Stimulated activated CD8-positive, alpha-beta memory T cell treated with anti-CD3 and anti-CD28 coated beads, Interleukin-12 subunit alpha, Interleukin-12 subunit beta, amount 100 ng/mL, for 4 hours (primary cell): ENCODE results near the gene CDK19.
"Not testable (repeated sequence)": the region's sequence is repeated elsewhere in the genome, so short reads cannot be mapped to it uniquely, and the experiment has no call there.

Experiments
- DNase-seq: peaks from one replicate; pipeline ENCODE4 v3.0.0-alpha.2; 2020; ENCODE audit warnings: low read depth

Gene CDK19

DNA sequence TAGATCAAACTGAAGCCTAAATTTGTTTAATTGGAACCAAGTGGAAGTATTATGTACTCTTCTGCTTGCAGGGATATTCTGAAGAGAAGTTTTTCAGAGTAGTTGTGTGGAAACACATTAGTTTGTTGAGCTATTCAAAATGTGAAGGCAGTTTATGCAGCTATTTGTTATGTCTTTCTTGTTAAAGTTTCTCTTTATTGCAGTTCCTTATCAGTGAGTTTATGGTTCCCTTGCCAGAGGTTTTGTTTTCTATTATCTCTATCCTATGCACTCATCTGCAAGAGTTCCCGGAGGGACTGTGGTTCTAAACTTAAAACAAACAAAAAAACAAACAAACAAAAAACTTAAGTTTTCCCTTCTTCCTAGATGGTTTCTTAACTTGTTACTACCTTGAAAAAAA is 195.2 kb downstream of the CDK19 start:
- DNase-seq = no peak

DNA sequence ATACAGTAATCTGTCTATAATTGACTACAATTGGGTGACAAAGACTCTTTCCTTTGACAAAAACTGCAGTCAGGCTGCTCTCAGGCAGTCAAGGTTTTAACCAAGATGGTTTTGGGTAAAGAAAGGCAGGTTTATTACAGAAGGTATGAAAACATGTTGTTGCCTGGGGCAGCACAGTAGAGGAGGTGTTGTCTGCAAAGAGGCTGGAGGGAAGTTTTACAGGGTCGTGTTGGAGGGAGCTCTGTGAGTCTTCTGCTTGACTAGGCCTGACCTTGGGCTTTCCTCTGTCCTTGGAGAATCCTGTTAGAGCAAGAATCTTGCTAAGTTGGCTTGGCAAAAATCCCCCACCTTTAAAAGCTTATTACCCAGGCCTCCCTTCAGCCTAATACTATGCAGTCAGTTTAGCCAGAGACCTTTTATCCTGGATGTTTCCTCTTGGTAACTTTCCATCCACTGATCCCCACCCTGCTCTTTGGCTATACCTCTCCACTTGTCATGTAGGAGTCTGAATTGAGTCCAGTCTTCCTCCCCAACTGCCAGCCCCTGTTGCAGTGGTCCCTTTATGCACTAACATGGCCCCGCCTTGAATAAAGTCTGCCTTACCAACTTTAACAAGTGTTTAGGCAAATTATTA is 195.9 kb downstream of the CDK19 start:
- no peak for DNase-seq

DNA sequence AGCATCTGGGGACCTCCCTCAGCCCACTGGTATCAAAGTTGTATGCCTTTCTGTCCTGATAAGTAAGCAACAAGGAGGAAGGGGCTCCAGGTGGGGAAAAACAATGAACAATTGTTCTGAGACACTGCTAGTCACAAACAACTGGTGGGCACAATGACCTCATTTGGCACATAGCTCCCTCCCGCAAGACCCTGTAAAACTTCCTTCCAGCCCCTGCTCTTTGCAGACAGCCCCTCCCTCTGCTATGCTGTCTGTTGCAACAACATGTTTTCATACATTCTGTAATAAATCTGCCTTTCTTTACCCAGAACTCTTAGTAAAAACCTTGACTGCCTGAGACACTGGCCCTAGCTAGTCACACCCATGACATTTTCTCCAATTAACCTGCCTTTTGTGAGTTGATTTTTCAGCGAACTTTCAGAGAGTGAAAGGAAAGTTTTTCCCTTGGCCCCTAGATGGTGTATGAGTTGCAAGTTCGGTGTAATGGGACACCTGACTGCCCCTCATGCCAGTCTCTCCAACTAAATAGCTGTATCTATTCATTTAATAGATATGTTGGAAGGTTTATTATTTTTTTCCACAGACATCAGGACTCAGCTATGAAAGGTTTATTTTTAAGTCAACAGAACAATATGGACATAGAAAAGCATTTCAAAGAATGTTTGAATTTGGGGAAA is 196.5 kb downstream of the CDK19 start:
- no peak for DNase-seq

DNA sequence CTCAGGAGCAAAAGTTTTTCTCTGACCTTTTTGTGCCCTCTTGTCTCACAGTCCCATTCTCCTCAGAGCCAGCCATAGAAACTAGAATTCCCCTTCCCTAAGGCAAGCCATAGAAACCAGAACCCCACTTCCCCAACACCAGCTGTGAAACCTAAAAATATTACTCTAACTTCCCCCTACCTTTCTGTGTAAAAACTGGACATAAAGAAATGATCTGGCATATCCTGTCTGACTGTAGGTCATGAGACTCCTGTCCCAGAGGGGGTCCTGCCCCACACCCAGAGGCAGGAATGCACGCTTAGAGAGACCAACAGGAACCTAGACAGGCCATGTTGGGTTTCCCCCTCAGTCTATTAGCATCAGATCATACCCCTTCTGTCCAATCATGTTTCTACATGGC is 198.2 kb downstream of the CDK19 start:
- DNase-seq = no peak

DNA sequence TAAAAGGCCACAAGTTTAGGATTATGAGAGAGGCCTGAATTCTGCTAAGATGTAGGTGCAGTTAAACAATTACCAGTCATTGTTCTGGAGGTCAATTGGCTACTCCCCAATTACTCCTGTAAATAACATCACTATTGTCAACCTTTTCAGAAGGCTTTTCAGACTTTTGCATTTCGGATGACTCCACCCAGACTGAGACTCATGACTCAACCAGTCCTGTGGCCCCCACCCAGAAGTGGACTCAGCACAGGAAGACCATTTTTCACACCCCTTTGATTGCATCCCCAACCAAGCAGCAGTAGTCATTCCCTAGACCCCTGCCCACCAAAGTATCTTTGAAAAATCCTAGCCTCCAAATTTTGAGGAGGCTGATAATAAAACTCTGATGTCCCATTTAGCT is 199.5 kb downstream of the CDK19 start:
- DNase-seq = no peak

DNA sequence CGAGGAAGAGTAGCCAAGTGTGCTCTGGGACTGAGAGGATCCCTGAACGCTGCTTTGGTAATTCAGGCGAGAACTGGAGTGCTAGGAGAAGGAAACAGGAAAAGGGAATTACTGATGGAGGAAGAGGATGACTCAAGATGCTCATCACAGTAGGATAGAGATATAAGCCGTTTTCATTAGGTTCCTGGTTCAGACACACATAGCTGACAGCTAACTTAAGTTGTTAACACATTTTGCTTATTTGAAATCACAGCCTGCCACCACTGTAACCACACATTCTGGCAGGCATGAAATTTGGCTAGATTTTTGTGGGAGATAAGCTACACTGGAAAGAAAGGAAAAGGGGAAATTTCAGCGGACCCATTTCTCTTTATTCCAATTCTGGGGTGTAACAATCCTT is 200.7 kb downstream of the CDK19 start:
- DNase-seq = no peak

DNA sequence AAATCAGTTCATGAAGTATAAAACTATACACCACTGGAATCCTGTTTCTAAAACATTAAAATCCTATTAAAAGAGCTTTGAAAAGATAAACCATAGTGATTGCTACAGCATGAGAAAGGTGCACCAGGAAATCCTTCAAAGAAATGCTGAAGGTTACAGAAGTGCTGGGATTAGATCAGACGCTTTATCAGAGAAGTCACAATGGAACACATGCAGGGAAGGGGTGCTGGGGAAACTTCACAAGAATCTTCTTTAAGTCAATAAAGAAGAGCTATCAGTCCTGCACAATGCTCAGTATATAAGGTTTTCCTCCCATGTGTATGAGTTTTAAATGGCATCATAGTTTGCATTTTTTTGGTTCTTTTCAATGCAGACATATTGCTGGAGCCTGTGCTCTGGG is 201.2 kb downstream of the CDK19 start:
- DNase-seq = no peak

DNA sequence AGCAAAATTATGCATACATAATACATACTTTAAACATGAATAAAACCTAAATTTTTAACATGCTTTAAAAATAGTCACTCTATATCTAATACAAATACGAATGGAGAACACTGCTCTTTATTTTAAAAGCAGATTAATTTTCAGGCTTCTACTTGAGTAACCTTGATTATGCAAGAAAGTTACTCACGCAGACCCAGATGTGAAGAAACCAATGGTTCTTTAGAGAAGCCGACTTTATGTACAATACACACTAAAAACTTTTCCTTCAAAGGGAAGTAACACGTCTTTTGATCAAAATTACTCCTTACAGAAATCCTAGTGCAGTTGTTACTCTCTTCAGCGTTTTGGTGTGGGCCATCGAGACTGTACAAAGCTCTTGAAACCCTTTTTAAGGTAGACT is 201.9 kb downstream of the CDK19 start:
- DNase-seq = no peak

DNA sequence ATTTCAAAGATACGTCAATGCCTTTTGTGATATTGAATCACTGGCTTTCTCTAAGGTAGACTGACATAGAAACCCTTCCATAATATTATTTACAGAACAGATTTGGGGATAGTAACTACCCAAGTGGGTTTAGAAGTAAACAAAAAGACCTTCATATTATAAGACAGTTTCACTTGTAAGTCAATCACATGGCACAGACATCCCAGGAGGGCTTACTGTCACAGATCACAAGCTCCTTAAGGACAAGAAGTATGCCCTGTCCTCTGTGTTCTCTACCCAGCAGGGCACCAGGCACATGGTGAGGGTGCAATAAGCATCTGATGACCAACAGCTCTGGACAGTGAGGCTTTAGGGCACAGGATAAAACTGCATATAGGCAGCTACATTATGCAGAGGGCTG is 203.0 kb downstream of the CDK19 start:
- no peak for DNase-seq

DNA sequence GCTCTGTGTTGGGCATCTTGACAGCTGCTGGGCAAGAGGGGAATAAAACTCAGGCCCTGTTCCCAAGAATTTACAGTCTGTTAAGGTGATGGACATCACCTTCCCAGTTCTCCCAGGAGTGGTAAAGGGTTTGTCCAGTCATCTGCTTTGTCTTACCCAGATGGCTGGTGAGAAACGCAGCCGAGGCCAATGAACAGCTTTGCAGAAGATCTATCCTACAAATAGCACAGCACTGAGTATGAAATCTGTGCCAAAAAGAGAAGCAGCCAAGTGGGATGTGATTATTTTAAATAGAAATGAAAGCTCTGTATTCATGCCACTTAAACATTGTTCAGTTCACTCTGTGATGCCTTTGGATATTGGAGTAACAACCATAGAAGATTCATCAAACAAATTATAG is 206.2 kb downstream of the CDK19 start:
- no peak for DNase-seq

DNA sequence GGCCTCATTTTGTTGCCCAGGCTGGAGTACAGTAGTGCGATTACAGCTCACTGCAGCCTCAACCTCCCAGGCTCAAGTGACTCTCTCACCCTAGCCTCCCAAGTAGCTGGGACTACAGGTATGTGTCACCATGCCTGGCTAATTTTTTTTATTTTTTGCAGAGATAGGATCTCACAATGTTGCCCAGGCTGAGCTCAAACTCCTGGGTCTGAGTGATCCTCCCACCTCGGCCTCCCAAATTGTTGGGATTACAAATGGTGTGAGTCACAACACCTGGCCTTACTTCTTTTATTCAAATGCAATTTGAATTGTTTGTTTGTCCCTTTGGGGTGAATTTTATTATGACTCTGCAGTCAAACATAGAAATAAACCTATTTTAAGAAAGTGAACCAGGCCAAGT is 207.1 kb downstream of the CDK19 start:
- DNase-seq = no peak

DNA sequence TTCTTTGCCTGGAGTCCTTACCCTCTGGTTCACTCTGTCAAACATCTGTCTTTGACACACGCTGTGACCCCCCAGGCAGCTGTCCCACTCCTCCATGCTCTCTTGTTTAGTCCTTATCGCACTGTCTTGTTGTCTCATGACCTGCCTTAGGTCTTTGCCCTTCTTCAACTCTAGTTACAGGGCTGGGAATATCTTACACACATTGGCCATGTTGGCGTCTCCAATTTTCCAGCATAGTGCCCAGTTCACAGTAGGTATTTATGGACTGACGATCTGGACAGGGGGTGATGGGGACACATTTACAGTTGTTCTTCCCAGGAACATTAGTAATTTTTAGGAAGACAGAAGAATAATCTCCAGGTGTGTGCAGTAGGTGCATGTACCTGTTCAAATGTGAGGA is 209.1 kb downstream of the CDK19 start:
- DNase-seq = no peak

DNA sequence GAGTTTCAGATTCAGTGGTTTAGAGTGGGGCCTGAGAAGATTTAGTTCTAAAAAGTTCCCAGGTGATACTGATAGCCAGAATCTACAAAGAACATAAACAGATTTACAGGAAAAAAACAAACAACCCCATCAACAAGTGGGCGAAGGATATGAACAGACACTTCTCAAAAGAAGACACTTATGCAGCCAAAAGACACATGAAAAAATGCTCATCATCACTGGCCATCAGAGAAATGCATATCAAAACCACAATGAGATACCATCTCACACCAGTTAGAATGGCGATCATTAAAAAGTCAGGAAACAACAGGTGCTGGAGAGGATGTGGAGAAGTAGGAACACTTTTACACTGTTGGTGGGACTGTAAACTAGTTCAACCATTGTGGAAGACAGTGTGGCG is 214.6 kb downstream of the CDK19 start:
- DNase-seq = not testable (repeated sequence)

DNA sequence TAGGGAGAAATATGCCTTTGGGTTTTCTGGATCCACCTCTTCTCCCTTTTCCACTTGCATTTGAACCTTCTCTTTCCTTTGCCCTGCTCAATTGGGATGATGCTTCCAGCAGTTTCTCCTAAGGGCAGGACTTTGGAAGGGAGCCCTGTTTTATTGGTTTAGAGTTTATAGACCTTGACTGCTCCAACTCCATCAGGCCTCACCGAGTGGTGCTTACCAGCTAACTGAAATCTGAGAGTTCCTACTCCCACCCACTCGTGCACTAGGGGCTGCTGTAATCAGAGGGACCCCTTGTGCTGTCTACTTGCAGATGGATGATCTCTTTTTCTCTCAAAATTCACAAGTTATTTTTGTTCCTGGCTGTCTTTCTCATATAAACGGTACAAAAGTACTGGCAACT is 217.5 kb downstream of the CDK19 start:
- DNase-seq = no peak

DNA sequence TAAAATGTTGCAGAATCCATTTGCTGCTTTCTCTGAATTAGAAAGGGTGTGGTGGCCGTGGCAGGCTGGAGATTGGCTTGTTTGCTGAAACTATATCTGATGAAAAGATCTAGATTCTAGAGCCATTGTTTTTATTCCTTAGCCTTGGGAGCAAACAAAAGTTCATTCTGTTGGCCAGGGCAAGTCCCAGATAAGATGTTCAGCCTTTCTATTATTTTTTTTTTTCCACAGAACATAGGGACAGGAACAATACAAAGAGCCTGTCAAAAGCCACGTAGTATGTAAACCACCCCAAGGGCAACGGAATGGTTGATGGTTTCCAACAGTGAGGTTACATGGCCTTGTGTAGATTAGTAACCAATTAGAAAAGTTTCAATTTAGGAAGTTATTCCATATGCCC is 218.9 kb downstream of the CDK19 start:
- no peak for DNase-seq

DNA sequence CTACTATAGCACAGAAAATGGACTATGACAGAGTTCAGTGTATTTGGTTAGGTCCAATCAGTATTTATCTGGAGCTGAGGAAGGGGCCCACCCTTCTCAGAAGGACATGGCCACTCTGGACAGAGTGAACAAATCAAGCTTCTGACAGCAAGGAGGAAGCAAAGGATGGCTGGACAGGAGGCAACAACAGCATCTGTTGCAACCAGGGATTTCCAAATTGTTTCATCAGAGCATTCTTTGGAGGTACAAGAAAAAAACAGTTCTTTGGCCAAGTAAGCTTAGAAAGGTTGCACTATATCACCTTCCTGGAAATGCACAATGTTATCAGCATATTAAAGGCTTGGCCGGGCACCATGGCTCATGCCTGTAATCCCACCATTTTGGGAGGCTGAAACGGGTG is 220.2 kb downstream of the CDK19 start:
- DNase-seq = no peak

DNA sequence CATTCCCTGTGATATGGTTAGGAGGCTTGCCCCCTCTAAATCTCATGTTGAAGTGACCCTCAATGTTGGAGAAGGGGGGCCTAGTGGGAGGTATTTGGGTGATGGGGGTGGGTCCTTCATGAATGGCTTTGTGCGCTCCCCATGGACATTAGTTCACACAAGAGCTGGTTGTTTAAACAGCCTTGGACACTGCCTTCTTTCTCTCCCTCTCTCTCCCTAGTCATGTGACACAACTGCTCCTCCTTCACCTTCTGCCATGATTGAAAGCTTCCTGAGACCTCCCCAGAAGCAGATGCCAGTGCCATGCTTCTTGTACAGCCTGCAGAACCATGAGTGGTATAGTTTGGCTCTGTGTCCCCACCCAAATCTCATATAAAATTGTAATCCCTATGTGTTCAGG is 221.6 kb downstream of the CDK19 start:
- no peak for DNase-seq

DNA sequence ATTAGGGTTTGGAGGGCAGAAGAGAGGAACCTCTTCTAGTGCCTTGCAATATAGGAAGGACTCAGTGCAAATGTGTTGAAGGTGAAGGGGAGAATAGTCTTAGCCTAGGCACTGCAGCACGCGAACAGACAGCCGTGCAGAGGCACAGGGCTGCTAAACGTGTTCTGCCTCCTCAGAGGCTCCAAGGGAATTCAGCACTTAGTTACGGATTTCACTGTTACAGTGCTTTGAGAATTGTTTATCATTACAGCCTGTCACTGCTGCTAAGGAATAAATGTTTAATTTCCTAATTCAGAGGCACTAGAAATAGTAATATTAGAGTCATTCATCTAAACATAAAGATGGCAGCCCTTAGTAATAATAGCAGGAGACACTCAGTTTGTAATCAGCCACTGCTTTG is 222.5 kb downstream of the CDK19 start:
- no peak for DNase-seq

DNA sequence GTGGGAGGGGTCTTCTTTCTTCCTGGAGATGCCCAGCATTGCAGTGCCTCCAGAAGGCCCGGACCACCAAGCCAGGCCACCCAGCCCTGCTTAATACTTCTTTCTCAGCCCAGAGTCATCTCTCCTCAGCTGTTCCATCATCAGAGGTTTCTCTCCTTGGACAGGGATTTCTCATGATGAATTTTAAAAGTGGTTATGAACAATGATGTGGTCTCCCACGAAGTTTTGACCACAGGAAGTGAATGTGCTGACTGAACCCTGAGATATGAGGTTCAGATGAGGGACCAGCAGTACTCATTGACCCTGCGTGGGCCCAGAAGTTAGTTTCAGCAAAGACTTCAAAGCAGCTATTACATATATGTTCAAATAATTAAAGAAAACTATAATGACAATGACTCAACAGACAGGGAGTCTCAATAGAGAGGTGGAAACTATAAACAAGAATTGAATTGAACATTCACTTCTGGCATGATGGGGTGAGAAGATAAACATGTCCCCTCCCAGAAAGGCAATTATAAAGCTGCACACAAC is 224.4 kb downstream of the CDK19 start:
- no peak for DNase-seq

DNA sequence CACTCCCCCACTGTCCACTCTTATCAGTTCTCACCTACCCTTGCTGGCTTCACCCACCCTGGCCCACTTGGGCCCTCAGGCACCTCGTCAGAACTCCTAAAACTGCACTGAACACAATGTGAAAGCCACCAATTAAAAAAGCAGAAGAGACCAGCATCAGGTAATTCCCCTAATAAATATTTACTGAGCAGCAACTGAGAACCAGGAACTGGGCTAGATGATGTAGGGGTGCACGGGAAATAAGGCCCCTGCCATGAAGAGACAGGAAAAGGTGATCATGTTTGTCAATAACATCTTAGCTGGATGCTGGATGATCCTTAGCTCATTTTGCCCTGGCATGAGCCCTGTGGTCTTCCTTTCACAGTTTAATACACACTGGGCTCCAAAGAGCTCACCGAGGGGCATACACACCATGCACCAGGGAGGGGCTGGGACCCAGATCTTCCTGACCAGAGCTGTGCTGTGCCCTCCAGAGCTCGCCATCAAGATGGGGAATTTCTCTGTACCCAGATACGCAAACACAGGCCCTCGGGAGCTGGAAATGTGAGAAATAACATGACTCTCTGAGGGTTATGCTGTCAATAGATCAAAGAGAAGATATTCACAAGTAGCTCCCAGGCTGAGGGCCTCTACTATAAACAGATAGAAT is 225.3 kb downstream of the CDK19 start:
- no peak for DNase-seq

DNA sequence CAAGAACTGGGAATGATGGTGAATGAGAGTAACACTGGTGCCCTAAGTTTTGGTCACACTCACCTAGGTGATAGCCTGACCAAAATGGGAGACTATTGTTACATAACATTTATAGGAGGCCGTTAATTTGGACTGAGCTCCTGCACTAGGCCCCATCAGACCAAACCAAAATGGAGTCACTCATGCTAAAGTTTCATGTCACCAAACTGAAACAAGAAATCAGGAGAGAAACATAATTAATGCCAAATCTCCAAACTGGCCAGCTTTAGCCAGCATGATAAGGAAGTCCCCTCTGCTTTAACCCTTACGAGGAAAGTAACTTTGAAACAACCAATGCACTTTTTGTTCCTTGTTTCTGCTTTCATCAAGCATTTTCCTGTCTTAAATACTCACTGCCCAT is 227.9 kb downstream of the CDK19 start:
- no peak for DNase-seq

DNA sequence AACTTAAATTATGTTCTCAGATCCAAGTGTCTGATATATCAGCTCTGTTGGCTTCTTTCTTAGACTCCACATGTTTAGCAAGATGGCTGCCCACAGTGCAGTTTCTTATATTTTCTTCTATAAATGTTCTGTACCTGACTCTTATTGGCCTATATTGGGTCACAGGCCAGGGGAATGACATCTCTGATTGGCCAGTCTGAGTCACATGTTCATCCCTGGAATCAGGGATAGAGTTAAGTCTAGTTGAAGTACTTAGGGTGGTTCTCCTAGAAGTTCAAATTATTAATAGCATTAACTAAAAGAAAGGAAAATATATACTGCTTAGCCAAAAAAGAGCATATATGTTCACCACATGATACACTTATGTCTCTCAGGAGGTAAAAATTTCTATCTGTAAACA is 233.6 kb downstream of the CDK19 start:
- DNase-seq = no peak

DNA sequence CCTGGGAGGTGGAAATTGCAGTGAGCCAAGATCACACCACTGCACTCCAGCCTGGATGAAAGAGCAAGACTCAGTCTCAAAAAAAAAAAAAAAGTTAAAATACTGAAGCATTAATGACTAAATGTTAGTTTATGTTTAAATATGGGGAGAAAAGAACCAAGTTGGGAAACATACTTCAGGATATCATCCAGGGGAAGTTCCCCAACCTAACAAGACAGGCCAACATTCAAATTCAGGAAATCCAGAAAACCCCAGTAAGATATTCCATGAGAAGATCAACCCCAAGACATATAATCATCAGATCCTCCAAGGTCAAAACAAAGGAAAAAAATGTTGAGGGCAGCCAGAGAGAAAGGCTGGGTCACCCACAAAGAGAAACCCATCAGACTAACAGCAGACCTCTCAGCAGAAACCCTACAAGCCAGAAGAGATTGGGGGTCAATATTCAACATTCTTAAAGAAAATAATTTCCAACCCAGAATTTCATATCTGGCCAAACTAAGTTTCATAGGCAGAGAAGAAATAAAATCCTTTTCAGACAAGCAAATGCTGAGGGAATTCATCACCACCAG is 237.6 kb downstream of the CDK19 start:
- not testable (repeated sequence) for DNase-seq
